HG03139 (cell line): Measurements from ENCODE around the gene SLC16A10.
"Not testable (repeated sequence)": the region's sequence is repeated elsewhere in the genome, so short reads cannot be mapped to it uniquely, and the experiment has no call there.

ENCODE experiments used
- ATAC-seq: cut with Tn5 transposase; IDR thresholded peaks from one replicate; pipeline ENCODE4 v1.9.1; 2021; ENCODE audit not compliant: unreplicated experiment

SLC16A10 gene

GRCh38 chr6:111183702-111184517, 96.6 kb downstream of the SLC16A10 start:
- ATAC-seq = no peak

DNA sequence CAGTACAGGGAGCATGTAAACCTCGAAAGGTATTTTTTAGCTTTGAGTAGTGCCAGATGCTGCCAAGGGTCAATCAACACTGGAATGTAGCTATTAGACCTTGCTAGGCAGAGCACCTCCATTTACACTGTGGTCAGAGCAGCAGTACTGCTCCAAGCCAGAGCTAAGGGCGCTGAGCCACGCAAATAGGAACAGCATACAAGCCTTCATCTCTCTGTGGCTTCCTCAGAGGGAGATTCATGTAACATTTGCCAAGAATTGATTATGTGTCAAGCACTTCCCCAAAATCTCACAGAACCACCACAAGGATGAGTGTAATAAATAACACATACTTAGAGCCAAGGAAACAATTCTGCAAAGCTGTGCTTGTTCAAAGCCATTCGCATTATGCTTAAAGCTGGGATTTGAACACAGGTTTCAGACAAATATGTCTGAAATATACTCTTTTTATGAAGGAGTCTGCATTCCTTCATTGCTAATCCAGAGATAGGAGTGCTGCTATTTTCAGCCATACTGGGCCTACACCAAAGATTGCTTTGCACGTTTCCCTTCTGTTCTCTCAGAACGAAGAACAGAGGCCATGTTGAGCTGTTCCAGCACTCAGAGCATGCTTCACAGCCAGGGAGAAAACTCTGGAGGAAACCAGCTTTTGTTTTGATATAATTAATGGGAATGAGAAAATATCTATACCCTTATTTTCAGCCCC, 97.7 kb downstream of the SLC16A10 start:
- ATAC-seq = no peak

GRCh38 chr6:111185954-111186353, 98.7 kb downstream of the SLC16A10 start:
- ATAC-seq = no peak

- ATAC-seq = no peak
Observed at GRCh38 chr6:111187874-111188273, 100.6 kb downstream of the SLC16A10 start.

GRCh38 chr6:111189666-111190210, 102.4 kb downstream of the SLC16A10 start:
- not testable (repeated sequence) for ATAC-seq

- ATAC-seq = no peak
Observed at GRCh38 chr6:111190637-111191036, 103.3 kb downstream of the SLC16A10 start.

DNA sequence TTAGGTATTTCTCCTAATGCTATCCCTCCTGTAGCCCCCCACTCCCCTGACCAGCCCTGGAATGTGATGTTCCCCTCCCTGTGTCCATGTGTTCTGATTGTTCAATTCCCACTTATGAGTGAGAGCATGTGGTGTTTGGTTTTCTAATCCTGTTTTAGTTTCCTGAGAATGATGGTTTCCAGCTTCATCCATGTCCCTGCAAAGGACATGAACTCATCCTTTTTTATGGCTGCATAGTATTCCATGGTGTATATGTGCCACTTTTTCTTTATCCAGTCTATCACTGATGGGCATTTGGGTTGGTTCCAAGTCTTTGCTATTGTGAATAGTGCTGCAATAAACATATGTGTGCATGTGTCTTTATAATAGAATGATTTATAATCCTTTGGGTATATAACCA, 103.8 kb downstream of the SLC16A10 start:
- ATAC-seq = not testable (repeated sequence)

GRCh38 chr6:111192911-111193555, 105.7 kb downstream of the SLC16A10 start:
- ATAC-seq = no peak

- no peak for ATAC-seq
Observed at GRCh38 chr6:111195656-111196055, 108.4 kb downstream of the SLC16A10 start.

DNA sequence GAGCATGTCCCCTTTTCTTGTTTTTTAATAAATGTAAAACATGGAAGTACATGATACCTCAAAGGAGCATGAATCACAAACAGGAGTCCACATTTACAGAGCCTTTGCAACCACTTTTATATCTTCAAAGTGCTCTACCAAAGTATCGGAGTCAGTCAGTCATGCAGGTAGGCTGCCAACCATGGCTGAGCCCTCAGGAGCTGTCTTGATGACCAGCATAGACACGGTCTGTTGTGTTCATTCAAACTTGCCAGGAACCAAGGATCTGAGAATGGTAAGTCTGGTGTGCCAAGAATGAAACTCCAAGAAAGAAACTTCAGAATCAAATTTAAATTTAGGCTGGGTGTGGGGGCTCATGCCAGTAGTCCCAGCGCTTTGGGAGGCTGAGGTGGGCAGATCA, 111.5 kb downstream of the SLC16A10 start:
- ATAC-seq = no peak

DNA sequence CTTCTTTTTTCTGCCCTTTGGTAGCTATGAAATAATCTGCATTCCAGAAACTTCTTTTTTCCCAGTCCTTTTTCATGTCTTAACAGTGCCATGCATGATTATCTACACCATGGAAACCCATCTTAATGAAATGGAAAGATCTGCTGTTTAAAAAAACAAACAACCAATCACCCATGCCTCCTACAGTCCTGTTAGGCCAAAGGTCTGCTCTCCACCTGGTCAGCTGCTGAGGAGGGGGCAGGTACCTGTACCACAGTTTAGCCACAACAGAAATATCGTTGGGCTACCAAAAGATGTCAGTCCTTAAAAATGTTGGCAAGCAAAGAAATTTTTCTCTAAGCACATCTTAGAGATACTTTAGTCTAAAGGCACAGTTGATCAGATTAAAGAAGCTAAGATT, 112.6 kb downstream of the SLC16A10 start:
- no peak for ATAC-seq

GRCh38 chr6:111200350-111201243, 113.3 kb downstream of the SLC16A10 start:
- ATAC-seq = no peak

DNA sequence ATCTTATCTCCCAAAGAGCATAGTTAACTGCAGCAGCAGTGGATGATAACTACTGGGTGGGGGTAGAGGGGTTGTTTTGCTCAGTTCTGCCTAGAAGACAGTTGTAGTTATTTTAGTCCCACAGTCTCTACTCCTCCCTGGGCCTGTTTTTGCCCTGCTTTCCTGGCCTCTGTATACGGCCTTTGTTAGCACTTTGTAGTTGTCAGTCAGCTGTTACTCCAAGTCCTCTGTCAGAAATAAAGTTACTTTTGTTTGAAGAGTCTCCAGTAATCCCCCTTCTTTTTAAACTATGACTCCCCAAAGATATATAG, 113.9 kb downstream of the SLC16A10 start:
- ATAC-seq = no peak

DNA sequence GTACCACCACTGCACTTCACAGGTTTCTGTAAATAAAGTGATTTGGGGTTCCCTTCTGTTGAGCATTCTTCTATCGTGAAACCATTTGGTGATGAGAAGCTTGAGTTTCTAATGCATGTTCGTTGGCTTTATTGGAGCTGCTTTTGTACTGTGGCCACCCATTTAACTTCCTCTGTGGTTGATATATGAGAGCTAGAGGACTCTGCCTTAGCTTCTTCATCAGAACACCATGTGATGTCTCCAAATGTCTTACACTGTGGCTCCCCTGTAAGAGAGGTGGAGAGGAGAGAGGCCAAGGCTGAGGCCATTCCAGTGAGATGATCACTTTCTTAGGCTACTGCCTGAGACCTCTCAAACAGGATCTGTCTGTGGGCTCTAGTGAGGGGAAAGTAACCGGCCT, 114.5 kb downstream of the SLC16A10 start:
- no peak for ATAC-seq

DNA sequence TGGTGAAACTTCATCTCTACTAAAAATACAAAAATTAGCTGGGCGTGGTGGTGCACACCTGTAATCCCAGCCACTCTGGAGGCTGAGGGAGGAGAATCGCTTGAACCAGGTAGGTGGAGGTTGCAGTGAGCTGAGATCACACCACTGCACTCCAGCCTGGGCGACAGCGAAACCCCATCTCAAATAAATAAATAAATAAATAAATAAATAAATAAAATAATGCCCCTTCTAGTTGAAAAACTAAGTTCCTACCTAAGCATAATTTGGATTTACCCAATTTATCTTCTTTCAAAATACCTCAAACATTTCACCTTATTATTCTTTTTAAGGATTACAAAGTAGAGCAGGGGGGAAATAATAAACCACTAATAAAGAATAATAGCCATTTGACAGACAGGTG, 116.2 kb downstream of the SLC16A10 start:
- not testable (repeated sequence) for ATAC-seq

DNA sequence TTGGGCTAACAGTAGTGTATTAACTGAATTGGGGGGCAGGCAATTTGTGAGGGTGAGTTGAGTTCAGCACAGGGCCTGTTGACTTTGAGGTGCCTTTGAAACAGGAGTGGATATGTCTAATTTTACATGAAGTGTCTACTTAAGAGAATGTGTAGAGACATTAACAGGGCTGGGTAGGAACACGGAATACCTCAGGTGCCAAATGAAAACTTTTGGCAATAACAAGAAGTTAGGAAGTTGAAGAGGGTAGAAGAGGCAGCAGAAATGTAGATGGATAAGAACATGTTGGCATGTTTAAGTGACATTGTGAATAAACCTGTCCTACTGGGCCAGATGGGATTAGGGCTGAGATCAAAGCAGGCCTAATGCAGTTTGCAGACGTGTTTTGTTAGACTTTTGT, 117.0 kb downstream of the SLC16A10 start:
- ATAC-seq = no peak

DNA sequence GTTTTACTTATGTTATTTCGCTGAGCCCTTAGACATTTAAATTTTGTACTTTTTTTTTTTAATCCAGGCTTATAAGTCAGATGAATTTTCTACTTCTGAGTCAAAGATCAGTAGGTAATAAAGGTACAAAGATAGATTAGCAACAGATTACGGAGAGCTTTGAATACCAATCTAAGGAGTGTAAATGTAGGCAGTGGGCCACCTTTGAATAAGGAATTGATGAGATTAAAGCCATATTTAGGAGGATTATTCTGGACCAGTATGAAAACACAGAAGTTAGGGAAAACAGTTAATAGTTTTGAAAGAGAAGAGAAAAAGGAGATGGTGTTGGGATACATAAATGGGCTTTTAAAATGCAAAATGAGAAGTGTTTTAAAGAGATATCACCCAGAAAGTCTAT, 117.6 kb downstream of the SLC16A10 start:
- no peak for ATAC-seq

GRCh38 chr6:111205502-111205901, 118.2 kb downstream of the SLC16A10 start:
- ATAC-seq = no peak

DNA sequence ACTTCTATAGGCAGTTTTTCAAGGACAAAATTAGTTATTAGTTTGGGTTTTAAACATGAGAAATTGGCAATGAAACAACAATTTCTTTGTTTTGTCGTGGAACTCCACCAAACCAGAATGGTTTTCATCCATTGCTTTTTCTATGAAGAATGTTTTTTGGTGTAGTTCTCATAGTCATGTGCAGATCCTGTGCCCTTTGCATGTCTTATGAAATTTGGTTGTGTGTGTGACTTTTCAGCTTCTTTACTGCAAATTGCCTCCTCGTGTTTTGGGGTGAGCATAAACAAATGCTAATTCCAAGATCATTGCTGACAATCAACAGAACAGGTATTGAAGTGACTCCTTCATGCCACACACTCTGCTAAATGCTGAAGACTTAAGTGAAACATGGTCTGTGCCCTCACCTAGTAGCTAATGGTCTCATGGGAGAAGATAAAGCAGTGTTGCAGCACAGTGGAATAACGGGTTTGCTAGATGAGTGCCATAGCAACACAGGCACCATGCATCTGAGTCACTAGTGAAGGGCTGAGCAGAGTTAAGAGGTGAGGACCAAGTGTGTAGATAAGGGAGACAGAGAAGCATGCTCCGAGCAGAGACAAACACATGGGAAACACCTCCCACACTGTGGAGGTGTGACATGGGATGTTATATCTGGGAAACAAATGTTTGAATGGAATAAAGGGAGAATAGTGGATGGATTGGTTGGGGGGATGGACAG, 120.0 kb downstream of the SLC16A10 start:
- no peak for ATAC-seq

GRCh38 chr6:111208933-111209332, 121.6 kb downstream of the SLC16A10 start:
- no peak for ATAC-seq
